ENCODE results near the gene WIF1. TPM values are rescaled to one million over a fixed set of nuclear protein-coding genes. Genes with fewer than 3 reads are reported as not detected.

The WIF1 gene
- total RNA-seq, 1 donor from 2014 or later = 4.1 TPM

DNA sequence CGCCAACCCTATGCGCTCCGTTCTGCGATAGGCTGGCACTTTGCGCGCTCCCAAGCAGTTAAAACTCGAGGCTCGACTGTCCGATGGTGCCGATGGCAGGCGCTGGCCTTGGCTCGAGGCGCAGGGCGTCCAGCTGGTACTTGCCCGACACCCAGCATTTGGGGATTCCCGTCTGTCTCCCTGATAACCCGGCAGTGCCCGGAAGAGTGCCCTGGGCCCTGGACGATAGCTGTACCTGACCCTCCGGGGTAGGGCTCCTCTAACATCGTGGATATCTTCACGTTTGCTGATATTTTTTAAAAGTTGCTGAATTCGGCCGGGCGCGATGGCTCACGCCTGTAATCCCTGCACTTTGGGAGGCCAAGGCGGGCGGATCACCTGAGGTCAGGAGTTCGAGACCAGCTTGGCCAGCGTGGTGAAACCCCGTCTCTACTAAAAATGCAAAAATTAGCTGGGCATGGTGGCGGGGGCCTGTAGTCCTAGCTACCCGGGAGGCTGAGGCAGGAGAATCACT, 908 bp upstream of the WIF1 start:
- DNase-seq = no peak

GRCh38 chr12:65119063-65119462, 2.0 kb downstream of the WIF1 start:
- DNase-seq = no peak

- DNase-seq = no peak
Observed at GRCh38 chr12:65113621-65114035, 7.5 kb downstream of the WIF1 start.

GRCh38 chr12:65106948-65107347, 14.2 kb downstream of the WIF1 start:
- DNase-seq = no peak

DNA sequence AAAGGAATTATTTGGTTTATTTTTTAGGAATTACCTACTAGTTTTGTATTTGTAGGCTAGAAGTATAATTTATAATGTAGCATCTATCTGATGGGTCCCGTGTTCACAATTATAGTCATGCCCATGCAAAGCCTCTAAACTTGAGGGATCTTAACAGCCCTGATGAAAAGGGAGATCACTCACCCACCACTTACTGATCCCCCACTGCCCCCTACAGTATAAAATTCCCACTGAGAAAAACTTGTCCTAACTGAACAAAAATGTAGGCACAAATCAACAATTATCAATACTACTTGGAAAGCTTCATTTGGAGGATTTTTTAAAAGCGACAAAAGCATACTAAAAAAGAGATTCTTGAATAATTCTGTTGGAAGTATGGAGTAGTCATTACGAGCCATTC, 21.0 kb downstream of the WIF1 start:
- no peak for DNase-seq

GRCh38 chr12:65099182-65099581, 21.9 kb downstream of the WIF1 start:
- no peak for DNase-seq

DNA sequence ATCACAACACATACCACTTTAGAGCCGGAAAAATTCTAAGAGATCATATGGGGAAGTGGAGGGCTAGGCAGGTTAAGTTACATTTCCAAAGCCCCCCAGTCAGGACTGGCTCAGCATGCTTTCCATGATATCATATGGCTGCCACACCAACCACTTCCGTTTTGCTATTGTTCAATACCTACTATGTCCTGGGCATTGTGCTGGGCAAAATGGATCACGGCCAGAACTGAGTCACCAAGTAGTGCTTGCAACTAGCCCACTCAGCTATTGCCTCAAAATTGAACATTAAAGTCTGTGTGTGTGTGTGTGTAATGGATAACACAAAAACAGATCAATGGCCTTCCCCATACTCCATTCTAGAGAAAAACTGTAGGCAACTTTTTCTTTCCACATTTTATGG, 22.7 kb downstream of the WIF1 start:
- no peak for DNase-seq

- no peak for DNase-seq
Observed at GRCh38 chr12:65094722-65095121, 26.4 kb downstream of the WIF1 start.

GRCh38 chr12:65093606-65094005, 27.5 kb downstream of the WIF1 start:
- no peak for DNase-seq

DNA sequence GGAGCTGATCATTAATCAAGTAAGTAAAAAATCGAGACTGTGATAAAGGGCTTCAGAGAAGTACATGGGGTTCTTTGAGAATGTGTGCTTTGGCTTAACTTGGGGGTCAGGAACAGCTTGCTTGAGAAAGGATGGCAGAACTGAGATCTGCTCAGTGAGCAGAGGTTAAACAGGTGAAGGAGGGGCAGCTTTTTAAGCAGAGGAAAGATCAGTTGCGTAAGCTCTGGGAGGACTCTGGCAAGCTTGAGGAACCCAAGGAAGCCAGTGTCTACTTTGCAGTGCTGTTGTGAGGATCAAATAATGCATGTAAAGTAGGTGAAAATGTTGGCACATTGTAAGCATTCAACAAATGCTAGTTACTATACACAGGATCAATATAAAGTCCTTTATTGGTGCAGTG, 30.6 kb downstream of the WIF1 start:
- no peak for DNase-seq

DNA sequence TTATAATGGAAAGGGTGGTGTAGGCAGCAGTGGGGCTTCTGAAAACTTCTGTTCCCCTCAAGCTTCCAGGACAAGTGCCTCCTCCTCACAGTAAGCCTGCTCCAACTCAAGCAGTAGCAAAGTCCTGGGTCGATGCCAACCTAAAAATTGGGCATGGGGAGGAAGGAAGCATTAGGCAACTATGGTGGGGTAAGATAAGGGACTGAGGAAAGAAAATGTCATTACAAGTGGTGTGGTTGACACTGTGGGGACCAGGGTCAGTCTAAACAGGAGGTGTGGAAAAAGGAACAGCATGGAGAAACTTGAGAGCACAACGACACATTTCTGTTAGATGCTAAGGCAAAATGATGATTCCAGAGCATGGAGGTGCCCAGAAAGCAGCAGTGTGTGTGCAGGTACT, 34.9 kb downstream of the WIF1 start:
- no peak for DNase-seq

GRCh38 chr12:65084579-65084978, 36.5 kb downstream of the WIF1 start:
- DNase-seq = no peak

DNA sequence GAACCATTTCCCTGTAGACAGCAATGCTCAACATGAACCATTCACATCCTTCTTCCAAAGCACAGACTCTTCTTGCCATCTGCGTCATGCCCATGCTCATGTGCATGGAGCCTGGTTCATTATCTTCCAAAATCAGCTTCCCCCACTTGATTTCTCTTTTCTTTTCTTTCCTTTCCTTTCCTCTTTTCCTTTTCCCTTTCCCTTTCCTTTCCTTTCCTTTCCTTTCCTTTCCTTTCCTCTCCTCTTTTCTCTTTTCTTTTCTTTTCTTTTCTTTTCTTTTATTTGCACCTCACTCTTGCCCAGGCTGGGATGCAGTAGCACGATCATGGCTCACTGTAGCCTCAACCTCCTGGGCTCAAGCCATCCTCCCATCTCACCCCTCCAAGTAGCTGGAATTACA, 37.5 kb downstream of the WIF1 start:
- DNase-seq = no peak

DNA sequence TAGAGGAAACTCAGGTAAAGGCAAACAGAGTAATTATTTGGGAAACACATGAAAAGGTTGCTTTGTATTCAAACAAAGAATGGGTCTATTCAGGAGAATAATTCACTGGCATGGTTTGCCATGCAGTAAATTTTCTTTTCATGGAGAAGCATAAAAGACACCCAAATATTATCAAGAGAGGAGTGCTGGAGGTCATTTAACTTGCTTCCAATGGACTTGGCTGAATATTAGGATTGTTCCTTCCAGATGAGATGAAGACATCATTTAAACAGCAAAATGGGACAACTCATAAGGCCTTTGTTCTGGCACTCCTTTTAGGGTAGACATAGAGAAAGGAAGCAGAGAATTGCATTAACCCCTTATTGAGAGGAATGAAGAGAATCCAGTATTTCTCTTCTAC, 38.7 kb downstream of the WIF1 start:
- DNase-seq = no peak

GRCh38 chr12:65081496-65081895, 39.6 kb downstream of the WIF1 start:
- no peak for DNase-seq

- DNase-seq = no peak
Observed at GRCh38 chr12:65074932-65075331, 46.2 kb downstream of the WIF1 start.

DNA sequence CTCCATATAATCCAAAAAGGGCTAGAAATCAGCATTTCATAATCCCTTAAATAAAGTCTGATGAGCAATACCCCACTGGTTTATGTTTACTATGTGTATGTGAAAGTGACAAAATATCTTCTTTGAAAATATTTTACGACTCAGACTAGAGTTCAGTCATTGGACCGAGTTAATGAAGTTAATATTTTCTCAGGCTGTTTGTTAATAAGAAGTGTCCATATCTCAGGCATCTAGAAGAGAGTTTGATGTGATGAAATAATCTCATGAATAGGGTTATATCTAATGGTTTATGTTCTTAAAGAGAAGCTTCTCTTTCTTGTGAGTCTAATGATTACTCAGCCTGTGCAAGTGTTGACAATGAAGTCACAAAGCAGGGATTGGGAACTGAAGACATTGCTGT, 51.8 kb downstream of the WIF1 start:
- DNase-seq = no peak

GRCh38 chr12:65067383-65067782, 53.7 kb downstream of the WIF1 start:
- DNase-seq = no peak

DNA sequence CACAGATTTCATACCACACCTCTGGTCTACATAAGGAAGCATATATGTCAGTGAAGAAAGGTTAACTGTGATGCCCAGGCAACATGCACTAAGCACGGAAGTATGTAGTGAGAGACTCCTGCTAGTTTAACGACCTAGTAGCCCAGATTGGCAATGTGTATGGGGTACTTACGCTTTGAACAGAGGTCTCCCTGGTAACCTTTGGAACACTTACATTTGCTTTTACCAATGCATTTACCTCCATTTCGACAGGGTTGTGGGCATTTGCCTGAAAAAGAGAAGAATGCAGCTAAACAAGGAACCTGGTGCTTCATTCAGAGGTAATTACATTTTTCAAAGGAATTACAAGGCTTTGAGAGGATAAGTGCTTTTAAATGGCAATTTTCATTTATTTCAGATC, 65.2 kb downstream of the WIF1 start:
- DNase-seq = no peak

- DNase-seq = no peak
Observed at GRCh38 chr12:65051218-65051617, 69.9 kb downstream of the WIF1 start.

DNA sequence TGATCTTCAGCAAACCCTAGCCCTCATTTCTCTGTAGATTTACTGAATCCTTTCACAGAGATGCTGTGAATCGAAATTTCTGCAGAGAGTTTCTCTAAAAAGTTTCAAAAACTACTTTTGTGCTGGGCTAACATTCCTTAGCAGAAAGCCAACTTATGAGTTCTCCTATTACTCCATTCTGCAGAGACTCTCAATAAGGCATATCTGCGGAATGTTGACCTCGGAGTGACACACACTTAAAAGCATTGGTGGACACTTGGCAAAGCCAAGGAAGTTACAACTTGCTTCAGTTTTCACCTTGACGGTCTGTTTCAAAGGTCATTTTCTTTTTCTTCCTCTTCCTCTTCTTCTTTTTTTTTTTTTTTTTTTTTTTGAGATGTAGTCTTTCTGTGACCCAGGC, 75.8 kb downstream of the WIF1 start:
- DNase-seq = no peak

- no peak for DNase-seq
Observed at GRCh38 chr12:65039301-65039700, 81.8 kb downstream of the WIF1 start.

DNA sequence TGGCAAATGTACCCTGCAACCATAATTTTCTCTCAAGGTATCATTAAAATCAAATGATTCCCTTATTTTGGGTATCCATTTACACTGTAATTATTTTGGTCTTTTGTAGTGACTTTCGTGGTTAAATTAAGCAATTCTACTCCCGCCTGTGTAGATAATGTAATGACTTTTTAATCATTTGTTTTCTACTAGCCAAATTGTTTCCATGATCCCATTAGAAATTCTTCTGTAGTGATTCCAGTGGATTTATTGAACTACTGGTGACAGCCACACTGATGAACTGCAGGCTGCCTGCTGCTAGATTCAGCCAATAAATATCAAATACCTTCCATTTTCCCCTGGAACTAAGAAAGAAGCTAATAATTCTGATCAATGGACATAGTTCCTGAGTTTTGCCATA, 96.0 kb downstream of the WIF1 start:
- DNase-seq = no peak

DNA sequence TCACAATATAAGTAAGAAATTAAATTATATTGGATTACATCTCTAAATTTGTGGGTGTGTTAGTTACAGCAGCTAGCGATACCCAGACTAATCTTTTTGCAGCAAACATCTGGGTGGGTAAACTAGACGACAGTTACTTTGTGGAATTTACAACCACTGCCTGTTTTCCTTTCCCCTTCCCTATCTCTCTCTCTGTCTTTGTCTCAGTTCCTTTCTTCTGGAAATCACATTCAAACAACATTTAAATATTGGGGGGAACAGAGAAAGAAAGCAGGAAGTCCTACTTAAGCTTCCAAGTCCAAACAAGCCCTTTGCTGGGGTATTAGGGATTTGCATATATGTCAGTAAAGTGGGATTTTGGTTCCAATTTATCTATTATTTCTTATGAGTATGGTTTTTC, 97.6 kb downstream of the WIF1 start:
- no peak for DNase-seq

DNA sequence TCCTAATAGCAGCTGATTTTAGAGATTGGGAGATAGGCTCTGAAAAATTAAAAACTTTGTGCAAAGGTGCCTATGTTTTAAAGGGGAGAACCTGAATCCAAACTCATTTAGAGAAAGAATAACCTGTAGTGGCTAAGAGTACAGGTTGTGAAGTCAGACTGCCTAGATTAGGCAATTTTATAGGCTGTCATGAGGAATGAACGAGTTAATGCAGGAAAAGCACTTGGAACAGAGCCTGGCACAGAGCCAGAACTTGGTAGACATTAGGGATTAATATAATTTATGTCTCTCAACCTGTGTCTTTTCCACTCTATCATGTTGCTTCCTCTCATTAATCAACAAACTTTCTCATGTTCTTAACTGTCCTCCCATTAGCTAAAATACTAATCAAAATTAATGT, 98.1 kb downstream of the WIF1 start:
- DNase-seq = no peak

GRCh38 chr12:65022421-65022820, 98.7 kb downstream of the WIF1 start:
- no peak for DNase-seq
